NCI-H1417 (cell line): ENCODE measurements around the gene ADORA2A.
"Not testable (repeated sequence)": the region's sequence is repeated elsewhere in the genome, so short reads cannot be mapped to it uniquely, and the experiment has no call there.

ENCODE experiments used
- DNase-seq, 3 experiments: peaks; one replicate each; lab custom pipeline; 2025; lab: John Stamatoyannopoulos, UW

Gene ADORA2A

DNA sequence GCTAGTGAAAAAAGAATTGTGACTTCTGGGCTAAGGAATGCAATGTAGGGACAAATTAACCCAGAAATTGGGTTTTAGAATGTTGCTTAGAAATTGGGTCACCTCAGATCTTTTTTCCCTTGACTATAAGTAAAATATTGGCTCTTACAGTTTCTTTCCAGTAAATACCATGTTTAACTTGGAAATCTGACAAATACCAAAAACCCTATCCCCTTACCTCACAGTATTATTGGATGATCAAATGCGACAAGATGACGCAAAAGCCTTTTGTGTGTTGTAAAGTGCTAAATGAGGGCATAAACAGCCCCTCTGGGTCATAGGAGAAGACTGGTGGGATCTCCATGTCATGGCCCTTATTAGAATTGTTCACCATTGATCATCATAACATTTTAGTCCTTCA is 61.6 kb downstream of the ADORA2A start:
- DNase-seq: no peak

- DNase-seq: not testable (repeated sequence)
Observed at GRCh38 chr22:24489434-24489833, 62.0 kb downstream of the ADORA2A start.
